ENCODE results near the gene CCDC8. TPM values are rescaled to one million over a fixed set of nuclear protein-coding genes. Genes with fewer than 3 reads are reported as not detected.

The CCDC8 gene
- total RNA-seq, 4 donors from 2014 or later: 4.5 to 11.6 (median 4.9) TPM

- no peaks in the 10 kb centered on the region for H3K36me3 ChIP-seq
- H3K27ac ChIP-seq (replicated peaks in 1 of 4): no peak overlapping the region
- H3K4me3 ChIP-seq: no peak overlapping the region
- H3K9me3 ChIP-seq: no peaks in the 10 kb centered on the region
- TF ChIP-seq POLR2A (IDR thresholded peaks at IDR 0.05; ENCODE audit: low read depth) (no peak), EP300 (IDR thresholded peaks at IDR 0.05) (no peak), CTCF (IDR thresholded peaks at IDR 0.05) (no peak), POLR2AphosphoS5 (IDR thresholded peaks at IDR 0.05) (no peak)
- 66% methylated on average over 3 of the region's 3 CpGs for WGBS
- H3K27me3 ChIP-seq: no peaks in the 10 kb centered on the region
- intact Hi-C loops (cut with DNase I): no loop called here
- DNase-seq (ENCODE audit: extremely low spot score): no peak
- peaks cover 0 to 8% (median 6%) of the 10 kb centered on the region in 4 donors for H3K4me1 ChIP-seq
Observed at GRCh38 chr19:46454244-46454643, 40.9 kb upstream of the CCDC8 start.

- TF ChIP-seq CTCF (IDR thresholded peaks at IDR 0.05): no peak
- DNase-seq (ENCODE audit: extremely low spot score): no peak
- Histone ChIP-seq H3K4me3 (no peak overlapping the region), H3K4me1 (peaks cover 0 to 8% (median 6%) of the 10 kb centered on the region in 4 donors), H3K36me3 (no peaks in the 10 kb centered on the region), H3K27me3 (no peaks in the 10 kb centered on the region), H3K27ac (replicated peaks in 1 of 4) (no peak overlapping the region), H3K9me3 (no peaks in the 10 kb centered on the region)
- intact Hi-C loops (cut with DNase I): no loop called here
- WGBS: 86% methylated on average over 4 of the region's 6 CpGs
Observed at GRCh38 chr19:46453661-46454060, 40.3 kb upstream of the CCDC8 start.

GRCh38 chr19:46452186-46452585 is 38.8 kb upstream of the CCDC8 start:
- no peaks in the 10 kb centered on the region for H3K36me3 ChIP-seq
- peaks cover 0 to 8% (median 6%) of the 10 kb centered on the region in 4 donors for H3K4me1 ChIP-seq
- H3K4me3 ChIP-seq: no peak overlapping the region
- no peak for DNase-seq (ENCODE audit: extremely low spot score)
- whole genome bisulfite sequencing: 45% methylated on average over 4 of the region's 4 CpGs
- intact Hi-C loops (cut with DNase I): no loop called here
- H3K27me3 ChIP-seq: no peaks in the 10 kb centered on the region
- no peaks in the 10 kb centered on the region for H3K9me3 ChIP-seq
- TF ChIP-seq CTCF (IDR thresholded peaks at IDR 0.05): no peak
- no peak for TF ChIP-seq POLR2AphosphoS5 (IDR thresholded peaks at IDR 0.05)
- no peak for TF ChIP-seq POLR2A (IDR thresholded peaks at IDR 0.05; ENCODE audit: low read depth)
- no peak for TF ChIP-seq EP300 (IDR thresholded peaks at IDR 0.05)
- no peak overlapping the region for H3K27ac ChIP-seq (replicated peaks in 1 of 4)

- no peaks in the 10 kb centered on the region for H3K36me3 ChIP-seq
- intact Hi-C loops (cut with DNase I): no loop called here
- H3K9me3 ChIP-seq: no peaks in the 10 kb centered on the region
- DNase-seq (ENCODE audit: extremely low spot score): no peak
- WGBS: 82% methylated on average over 6 of the region's 6 CpGs
- no peak overlapping the region for H3K27ac ChIP-seq (replicated peaks in 1 of 4)
- TF ChIP-seq POLR2A (IDR thresholded peaks at IDR 0.05; ENCODE audit: low read depth) (no peak), EP300 (IDR thresholded peaks at IDR 0.05) (no peak), POLR2AphosphoS5 (IDR thresholded peaks at IDR 0.05) (no peak), CTCF (IDR thresholded peaks at IDR 0.05) (no peak)
- no peak overlapping the region for H3K4me3 ChIP-seq
- H3K27me3 ChIP-seq: no peaks in the 10 kb centered on the region
- H3K4me1 ChIP-seq: peaks cover 0 to 3% (median 2%) of the 10 kb centered on the region in 4 donors
Observed at GRCh38 chr19:46451352-46451751, 38.0 kb upstream of the CCDC8 start.

- no peaks in the 10 kb centered on the region for H3K9me3 ChIP-seq
- no peaks in the 10 kb centered on the region for H3K36me3 ChIP-seq
- DNase-seq (ENCODE audit: extremely low spot score): no peak
- no peak overlapping the region for H3K4me3 ChIP-seq
- H3K27ac ChIP-seq (replicated peaks in 1 of 4): no peak overlapping the region
- TF ChIP-seq POLR2A (IDR thresholded peaks at IDR 0.05; ENCODE audit: low read depth): no peak
- no peak for TF ChIP-seq EP300 (IDR thresholded peaks at IDR 0.05)
- TF ChIP-seq CTCF (IDR thresholded peaks at IDR 0.05): no peak
- TF ChIP-seq POLR2AphosphoS5 (IDR thresholded peaks at IDR 0.05): no peak
- no peaks in the 10 kb centered on the region for H3K4me1 ChIP-seq
- no peaks in the 10 kb centered on the region for H3K27me3 ChIP-seq
- 83% methylated on average over 5 of the region's 5 CpGs for WGBS
- intact Hi-C loops (cut with DNase I): no loop called here
Observed at GRCh38 chr19:46450737-46451136, 37.4 kb upstream of the CCDC8 start.
